ENCODE data around the gene C1QTNF12. TPM values are rescaled to one million over a fixed set of nuclear protein-coding genes. Genes with fewer than 3 reads are reported as not detected.

Gene C1QTNF12
- total and polyA plus RNA-seq, 2 of the 8 experiments (the other 6 are each of a cell fraction or from before 2014, with no cell fraction given) = 2.1 to 3.7 TPM

GRCh38 chr1:1260843-1261560 lies 14.5 kb upstream of the C1QTNF12 start:
- peaks cover 0 to 14% (median 8%) of the 10 kb centered on the region in 4 experiments; a peak in 6 of 7 replicates for H3K4me1 ChIP-seq (replicated peaks in 1 of 4; ENCODE audit: control insufficient read depth in 3 of 4, insufficient read depth in 4 of 4, low read length in 3 of 4)
- H3K23me2 ChIP-seq (ENCODE audit: low read depth, low read length) = no peaks in the 10 kb centered on the region
- no peak overlapping the region for H2AFZ ChIP-seq (ENCODE audit: low read length)
- WGBS, 2 experiments (ENCODE audit: extremely low coverage in 1 of 2, insufficient coverage in 1 of 2, insufficient read length in 1 of 2, insufficient replicate concordance in 2 of 2, low coverage in 1 of 2, low lambda C conversion rate in 2 of 2, missing lambda C conversion rate in 1 of 2) = 92% methylated on average over 16 of the region's 16 CpGs; no CpG with 5 or more reads in 1 of the 2 experiments
- H2BK5ac ChIP-seq (ENCODE audit: low read depth, low read length) = no peak overlapping the region
- H3K27ac ChIP-seq (ENCODE audit: low read depth, low read length) = no peak overlapping the region
- H4K8ac ChIP-seq (ENCODE audit: extremely low read depth, insufficient read depth, low read length) = no peak overlapping the region; the same call in 1 of the 2 replicates
- no peak overlapping the region for H3K14ac ChIP-seq (ENCODE audit: insufficient read length)
- H2BK20ac ChIP-seq (ENCODE audit: low read length) = no peak overlapping the region
- H3K18ac ChIP-seq (ENCODE audit: extremely low read depth, low read length) = no peak overlapping the region
- no peak overlapping the region for H3K4me3 ChIP-seq (ENCODE audit: extremely low read depth in 1 of 4, insufficient read depth in 2 of 4, low read depth in 3 of 4, low read length in 4 of 4)
- no peak overlapping the region for H4K5ac ChIP-seq (ENCODE audit: insufficient read length, low read depth, low read length)
- FAIRE-seq (no peak), DNase-seq (ENCODE audit: low read depth in 1 of 2, low spot score in 2 of 2) (no peak)
- ChIA-PET CTCF (ENCODE audit: partially characterized antibody) (interaction anchor here (0.7 to 2.7 kb wide), 6 partner anchors 10 to 349 kb away, joined by 3 to 8 read pairs (median 3); no protein-coding TSS in a partner anchor), POLR2A (ENCODE audit: partially characterized antibody) (interaction anchor here (1.2 to 3.9 kb wide), 3 partner anchors 10 to 30 kb away, joined by 4 to 16 read pairs (median 7); partner anchors contain the start of gene UBE2J2)
- no peak overlapping the region for H4K91ac ChIP-seq (replicated peaks; ENCODE audit: insufficient read length, low read length)
- no peak overlapping the region for H3K56ac ChIP-seq (replicated peaks; ENCODE audit: insufficient read length, low read depth, low read length)
- H3K79me2 ChIP-seq (ENCODE audit: control insufficient read depth in 1 of 2, insufficient read depth in 2 of 2, low read length in 2 of 2) = peaks cover 0 to 10% of the 10 kb centered on the region in 2 experiments; a peak in 2 of 4 replicates
- H3K4ac ChIP-seq (replicated peaks; ENCODE audit: insufficient read length, low read depth, low read length) = no peak overlapping the region
- H4K20me1 ChIP-seq (replicated peaks in 1 of 2; ENCODE audit: control insufficient read depth in 1 of 2, insufficient read depth in 2 of 2, low read length in 2 of 2) = peaks cover 13 to 32% of the 10 kb centered on the region in 2 experiments
- H2AK5ac ChIP-seq (ENCODE audit: low read depth, low read length) = no peak overlapping the region
- no peak overlapping the region for H2BK12ac ChIP-seq (ENCODE audit: low read depth, low read length)
- no peak overlapping the region for H2BK120ac ChIP-seq (replicated peaks; ENCODE audit: low read depth, low read length)
- H3K23ac ChIP-seq (ENCODE audit: insufficient read length) = no peak overlapping the region
- no peaks in the 10 kb centered on the region for H3K27me3 ChIP-seq (replicated peaks in 1 of 4; ENCODE audit: control insufficient read depth in 3 of 4, extremely low read depth in 1 of 4, insufficient read depth in 3 of 4, low read length in 3 of 4)
- peaks cover 14 to 35% (median 22%) of the 10 kb centered on the region in 4 experiments for H3K36me3 ChIP-seq (ENCODE audit: control insufficient read depth in 2 of 4, insufficient read depth in 4 of 4, low read length in 3 of 4)
- H2BK15ac ChIP-seq (ENCODE audit: low read length) = no peak overlapping the region
- H3K79me1 ChIP-seq (ENCODE audit: low read depth, low read length) = peaks cover 16% of the 10 kb centered on the region
- H3K9ac ChIP-seq (replicated peaks in 1 of 4; ENCODE audit: extremely low read depth in 1 of 4, low read depth in 3 of 4, low read length in 3 of 4) = no peak overlapping the region
- H3K4me2 ChIP-seq (ENCODE audit: insufficient read depth in 1 of 2, low read depth in 2 of 2, low read length in 2 of 2) = no peak overlapping the region
- H3K9me3 ChIP-seq (ENCODE audit: insufficient read depth in 2 of 2, low read depth in 1 of 2, low read length in 1 of 2) = no peaks in the 10 kb centered on the region
- no peak for TF ChIP-seq SIN3A (conservative IDR thresholded peaks at IDR 0.05 in 1 of 2, IDR thresholded peaks at IDR 0.05 in 1 of 2; ENCODE audit: low read depth in 1 of 2, low read length in 2 of 2)
- no peak for TF ChIP-seq HDAC2 (IDR thresholded peaks at IDR 0.05; ENCODE audit: borderline replicate concordance in 1 of 2, low read depth in 2 of 2, low read length in 2 of 2)
- TF ChIP-seq POU5F1 (IDR thresholded peaks at IDR 0.05; ENCODE audit: low read depth, low read length) = no peak
- no peak for TF ChIP-seq CHD2 (IDR thresholded peaks at IDR 0.05; ENCODE audit: low read length)
- TF ChIP-seq NRF1 (IDR thresholded peaks at IDR 0.05; ENCODE audit: low read depth, low read length) = no peak
- no peak for TF ChIP-seq EZH2 (IDR thresholded peaks at IDR 0.05; ENCODE audit: low read depth, low read length, severe bottlenecking)
- TF ChIP-seq EGR1 (IDR thresholded peaks at IDR 0.05; ENCODE audit: borderline replicate concordance, low read depth, low read length) = no peak
- no peak for TF ChIP-seq CTBP2 (IDR thresholded peaks at IDR 0.05; ENCODE audit: borderline replicate concordance, insufficient read depth, insufficient read length, low read length)
- TF ChIP-seq RBBP5 (IDR thresholded peaks at IDR 0.05; ENCODE audit: borderline replicate concordance, low read depth, low read length) = no peak
- no peak for TF ChIP-seq CREB1 (IDR thresholded peaks at IDR 0.05)
- no peak for TF ChIP-seq SIRT6 (IDR thresholded peaks at IDR 0.05; ENCODE audit: low read length)
- no peak for TF ChIP-seq TBP (IDR thresholded peaks at IDR 0.05; ENCODE audit: low read depth, low read length)
- TF ChIP-seq TAF1 (IDR thresholded peaks at IDR 0.05; ENCODE audit: low read depth, low read length) = no peak
